ENCODE data around the gene POP7. TPM values are rescaled to one million over a fixed set of nuclear protein-coding genes. Genes with fewer than 3 reads are reported as not detected.

Gene POP7
- total RNA-seq, 4 donors from 2014 or later: 15.8 to 44.8 (median 21.0) TPM

DNA sequence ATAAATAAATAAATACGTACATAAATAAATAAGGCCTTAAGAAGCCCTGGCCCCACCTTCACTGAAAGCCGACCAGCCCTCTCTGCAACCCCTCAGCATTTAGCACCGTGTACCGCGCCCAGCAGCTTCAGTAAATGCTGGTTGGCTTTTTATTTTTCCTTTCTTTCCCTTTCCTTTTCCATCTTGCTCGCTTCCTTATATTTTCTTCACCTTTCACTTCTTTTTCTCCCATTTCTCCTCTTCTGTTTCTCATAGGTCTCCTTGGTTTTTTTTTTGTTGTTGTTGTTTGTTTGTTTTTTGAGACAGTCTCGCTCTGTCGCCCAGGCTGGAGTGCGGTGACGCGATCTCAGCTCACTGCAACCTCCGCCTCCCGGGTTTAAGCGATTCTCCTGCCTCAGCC is 38.7 kb downstream of the POP7 start:
- WGBS, 2 donors: 90 to 92% methylated on average over 14 of the region's 14 CpGs
- intact Hi-C loops (cut with DNase I): no loop called here
- Histone ChIP-seq H3K4me3 (replicated peaks in 1 of 3) (no peak overlapping the region), H3K27ac (no peak overlapping the region), H3K36me3 (no peaks in the 10 kb centered on the region), H3K4me1 (no peaks in the 10 kb centered on the region), H3K27me3 (no peaks in the 10 kb centered on the region), H3K9me3 (no peaks in the 10 kb centered on the region)
- DNase-seq: no peak
- TF ChIP-seq POLR2A (IDR thresholded peaks at IDR 0.05): no peak
- TF ChIP-seq, protein P1, sequence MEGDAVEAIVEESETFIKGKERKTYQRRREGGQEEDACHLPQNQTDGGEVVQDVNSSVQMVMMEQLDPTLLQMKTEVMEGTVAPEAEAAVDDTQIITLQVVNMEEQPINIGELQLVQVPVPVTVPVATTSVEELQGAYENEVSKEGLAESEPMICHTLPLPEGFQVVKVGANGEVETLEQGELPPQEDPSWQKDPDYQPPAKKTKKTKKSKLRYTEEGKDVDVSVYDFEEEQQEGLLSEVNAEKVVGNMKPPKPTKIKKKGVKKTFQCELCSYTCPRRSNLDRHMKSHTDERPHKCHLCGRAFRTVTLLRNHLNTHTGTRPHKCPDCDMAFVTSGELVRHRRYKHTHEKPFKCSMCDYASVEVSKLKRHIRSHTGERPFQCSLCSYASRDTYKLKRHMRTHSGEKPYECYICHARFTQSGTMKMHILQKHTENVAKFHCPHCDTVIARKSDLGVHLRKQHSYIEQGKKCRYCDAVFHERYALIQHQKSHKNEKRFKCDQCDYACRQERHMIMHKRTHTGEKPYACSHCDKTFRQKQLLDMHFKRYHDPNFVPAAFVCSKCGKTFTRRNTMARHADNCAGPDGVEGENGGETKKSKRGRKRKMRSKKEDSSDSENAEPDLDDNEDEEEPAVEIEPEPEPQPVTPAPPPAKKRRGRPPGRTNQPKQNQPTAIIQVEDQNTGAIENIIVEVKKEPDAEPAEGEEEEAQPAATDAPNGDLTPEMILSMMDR (IDR thresholded peaks at IDR 0.05): no peak

DNA sequence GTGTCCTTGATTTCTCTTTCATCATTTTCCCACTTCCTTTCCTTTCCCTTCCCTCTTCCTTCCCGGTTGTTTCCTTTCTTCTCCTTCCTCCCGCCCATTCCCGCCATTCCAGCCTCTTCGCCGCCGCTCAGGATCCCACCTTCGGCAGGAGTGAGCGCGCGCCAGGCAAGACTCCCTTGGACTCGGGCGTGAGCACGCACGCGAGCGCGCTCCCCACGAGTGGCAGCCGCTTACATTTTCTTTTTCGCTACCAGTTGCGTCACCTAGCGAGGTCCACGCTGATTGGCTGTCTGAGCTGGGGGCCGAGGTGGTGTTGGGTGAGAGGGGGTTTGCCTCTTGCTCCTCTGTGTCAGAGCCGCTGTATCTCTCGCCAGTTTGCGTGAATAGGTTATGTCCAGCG is 39.3 kb downstream of the POP7 start:
- Histone ChIP-seq H3K36me3 (no peaks in the 10 kb centered on the region), H3K27ac (no peak overlapping the region), H3K4me1 (no peaks in the 10 kb centered on the region), H3K9me3 (no peaks in the 10 kb centered on the region), H3K4me3 (replicated peaks in 1 of 3) (peak overlapping the region in 1 of 3 donors; percentile 26), H3K27me3 (no peaks in the 10 kb centered on the region)
- intact Hi-C loops (cut with DNase I): no loop called here
- peak; percentile 39 to 49 for DNase-seq
- 21 to 28% methylated on average over 27 of the region's 28 CpGs for WGBS, 2 donors
- no peak for TF ChIP-seq POLR2A (IDR thresholded peaks at IDR 0.05)
- TF ChIP-seq, protein P1 (IDR thresholded peaks at IDR 0.05): no peak

DNA sequence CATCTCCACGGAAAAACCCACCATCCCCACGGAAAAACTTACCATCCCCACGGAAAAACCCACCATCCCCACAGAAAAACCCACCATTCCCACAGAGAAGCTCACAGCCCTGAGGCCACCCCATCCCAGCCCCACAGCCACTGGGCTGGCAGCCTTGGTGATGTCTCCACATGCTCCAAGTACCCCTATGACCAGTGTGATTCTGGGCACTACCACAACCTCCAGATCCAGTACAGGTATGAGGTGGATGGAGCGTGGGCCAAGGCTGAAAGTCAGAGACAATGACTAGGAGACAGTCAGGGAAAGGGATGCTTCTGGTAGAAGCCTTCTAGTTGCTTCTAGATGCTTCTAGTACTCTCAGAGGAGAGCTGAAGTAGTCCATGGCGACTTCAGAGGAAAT is 47.1 kb downstream of the POP7 start:
- 86 to 87% methylated on average over 5 of the region's 5 CpGs for WGBS, 2 donors
- H3K4me1 ChIP-seq: no peaks in the 10 kb centered on the region
- TF ChIP-seq POLR2A (IDR thresholded peaks at IDR 0.05): no peak
- TF ChIP-seq, protein P1 (IDR thresholded peaks at IDR 0.05): no peak
- no peaks in the 10 kb centered on the region for H3K9me3 ChIP-seq
- no peaks in the 10 kb centered on the region for H3K27me3 ChIP-seq
- no peak overlapping the region for H3K4me3 ChIP-seq (replicated peaks in 1 of 3)
- H3K27ac ChIP-seq: no peak overlapping the region
- H3K36me3 ChIP-seq: no peaks in the 10 kb centered on the region
- DNase-seq: no peak
- intact Hi-C loops (cut with DNase I): no loop called here

DNA sequence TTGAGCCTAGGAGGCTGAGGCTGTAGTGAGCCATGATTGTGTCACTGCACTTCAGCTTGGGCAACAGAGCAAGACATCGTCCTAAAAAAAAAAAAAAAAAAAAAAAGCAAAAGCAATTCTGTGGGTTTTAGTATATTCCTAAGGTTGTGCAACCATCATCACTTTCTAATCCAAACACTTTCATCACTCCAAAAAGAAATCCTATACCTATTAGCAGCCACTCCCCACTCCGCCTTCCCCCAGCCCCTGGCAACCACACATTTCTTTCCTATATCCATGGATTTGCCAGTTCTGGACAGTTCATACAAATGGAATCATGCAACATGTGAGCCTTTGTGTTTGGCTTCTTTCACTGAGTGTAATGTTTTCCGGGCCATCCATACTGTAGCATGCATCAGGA is 47.8 kb downstream of the POP7 start:
- Histone ChIP-seq H3K27ac (no peak overlapping the region), H3K4me3 (replicated peaks in 1 of 3) (no peak overlapping the region), H3K27me3 (no peaks in the 10 kb centered on the region), H3K36me3 (no peaks in the 10 kb centered on the region), H3K4me1 (no peaks in the 10 kb centered on the region), H3K9me3 (no peaks in the 10 kb centered on the region)
- DNase-seq: no peak
- intact Hi-C loops (cut with DNase I): no loop called here
- WGBS, 2 donors: 85 to 87% methylated on average over 3 of the region's 3 CpGs
- TF ChIP-seq POLR2A (IDR thresholded peaks at IDR 0.05): no peak
- TF ChIP-seq, protein P1 (IDR thresholded peaks at IDR 0.05): no peak

Other genes with a start within 250 kb of the POP7 start
- 1 to 10 TPM in 1 of 4 donors, not detected in 3; 2.0 TPM for gene SPACDR, start 241.9 kb upstream of the POP7 start, total RNA-seq
- 10 to 100 TPM; 22.7 to 37.8 (median 27.9) TPM for gene TSC22D4, start 226.9 kb upstream of the POP7 start, total RNA-seq
- gene NYAP1, start 222.2 kb upstream of the POP7 start, total RNA-seq: 1 to 10 TPM in 2 of 4 donors, under 1 TPM in 1, not detected in 1; 0.40 to 1.3 (median 1.0) TPM
- 10 to 100 TPM; 26.1 to 34.6 (median 28.0) TPM for gene AGFG2, start 166.9 kb upstream of the POP7 start, total RNA-seq
- 1 to 10 TPM in 2 of 4 donors, not detected in 2; 1.5 to 6.2 TPM for gene SAP25, start 132.2 kb upstream of the POP7 start, total RNA-seq
- gene LRCH4, start 120.0 kb upstream of the POP7 start, total RNA-seq: 100 to 1,000 TPM in 1 of 4 donors, 10 to 100 TPM in 3; 55.0 to 107 (median 76.6) TPM
- under 1 TPM; 0.13 to 0.88 (median 0.50) TPM for gene FBXO24, start 119.8 kb upstream of the POP7 start, total RNA-seq
- gene PCOLCE, start 103.8 kb upstream of the POP7 start, total RNA-seq: 10 to 100 TPM; 12.9 to 36.3 (median 22.1) TPM
- 10 to 100 TPM in 3 of 4 donors, 1 to 10 TPM in 1; 9.1 to 22.7 (median 12.3) TPM for gene MOSPD3, start 93.6 kb upstream of the POP7 start, total RNA-seq
- under 1 TPM in 2 of 4 donors, not detected in 2; 0.22 to 0.27 TPM for gene TFR2, start 64.6 kb upstream of the POP7 start, total RNA-seq
- under 1 TPM in 1 of 4 donors, not detected in 3; 0.93 TPM for gene ACTL6B, start 49.7 kb upstream of the POP7 start, total RNA-seq
- 100 to 1,000 TPM; 168 to 221 (median 186) TPM for gene GNB2, start 32.4 kb upstream of the POP7 start, total RNA-seq
- gene GIGYF1, start 11.9 kb upstream of the POP7 start, total RNA-seq: 10 to 100 TPM; 30.5 to 46.9 (median 35.3) TPM
- not detected for gene EPO, start 14.3 kb downstream of the POP7 start, total RNA-seq
- gene ZAN, start 27.5 kb downstream of the POP7 start, total RNA-seq: under 1 TPM in 2 of 4 donors, not detected in 2; under 0.01 TPM
- 10 to 100 TPM; 27.9 to 38.0 (median 35.1) TPM for gene EPHB4, start 121.4 kb downstream of the POP7 start, total RNA-seq
- 10 to 100 TPM; 15.2 to 27.9 (median 17.2) TPM for gene SLC12A9, start 146.6 kb downstream of the POP7 start, total RNA-seq
- gene TRIP6, start 161.3 kb downstream of the POP7 start, total RNA-seq: 100 to 1,000 TPM in 3 of 4 donors, 10 to 100 TPM in 1; 64.5 to 122 (median 109) TPM
- 100 to 1,000 TPM in 1 of 4 donors, 10 to 100 TPM in 3; 62.5 to 109 (median 93.2) TPM for gene SRRT, start 169.0 kb downstream of the POP7 start, total RNA-seq
- gene UFSP1, start 183.6 kb downstream of the POP7 start, total RNA-seq: 10 to 100 TPM in 1 of 4 donors, 1 to 10 TPM in 3; 7.4 to 10.4 (median 8.9) TPM
- gene ACHE, start 189.8 kb downstream of the POP7 start, total RNA-seq: 1 to 10 TPM; 1.0 to 4.8 (median 1.8) TPM
- under 1 TPM; under 0.01 to 0.29 (median 0.22) TPM for gene MUC3A, start 243.4 kb downstream of the POP7 start, total RNA-seq

Data from thyroid gland (tissue), 4 donors.